AG08395 (cell line): ENCODE data around the gene C4orf36.
A peak's percentile ranks its signal among the peaks of the same experiment; 100 is the strongest.

Experiments used
- DNase-seq: peaks from one replicate; pipeline ENCODE4 v3.0.0; 2012; ENCODE audit warnings: mixed read lengths, low spot score

C4orf36 gene

DNA sequence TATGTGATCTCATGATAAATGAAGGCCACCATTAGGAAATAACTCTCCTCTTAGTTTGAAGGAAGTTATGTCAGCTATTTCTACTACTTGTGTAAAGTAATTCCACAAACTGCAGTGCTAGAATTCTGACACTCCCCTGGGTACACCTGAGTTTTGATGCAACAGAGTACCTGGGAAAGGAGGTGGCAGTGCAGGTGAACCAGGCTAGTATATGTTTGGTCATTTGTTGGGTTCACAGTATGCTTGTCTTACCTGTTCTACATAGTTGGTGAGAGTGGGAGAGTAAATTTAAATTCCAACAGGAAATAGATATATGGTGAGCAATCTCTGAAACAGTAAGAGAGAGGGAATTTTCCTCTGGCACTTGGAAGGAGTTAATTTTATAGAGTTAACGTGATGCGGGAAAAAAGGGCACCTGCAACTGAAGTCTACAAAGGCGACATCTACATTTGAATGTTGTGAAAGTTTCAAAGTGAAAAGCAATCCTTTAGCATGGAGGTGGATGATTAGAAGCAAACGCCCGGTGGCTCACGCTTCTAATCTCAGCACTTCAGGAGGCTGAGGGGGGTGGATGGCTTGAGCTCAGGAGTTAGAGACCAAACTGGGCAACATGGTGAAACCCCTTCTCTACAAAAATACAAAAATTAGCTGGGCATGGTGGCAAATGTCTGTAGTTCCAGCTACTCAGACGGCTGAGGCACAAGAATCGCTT lies 34.7 kb downstream of the C4orf36 start:
- no peak for DNase-seq

DNA sequence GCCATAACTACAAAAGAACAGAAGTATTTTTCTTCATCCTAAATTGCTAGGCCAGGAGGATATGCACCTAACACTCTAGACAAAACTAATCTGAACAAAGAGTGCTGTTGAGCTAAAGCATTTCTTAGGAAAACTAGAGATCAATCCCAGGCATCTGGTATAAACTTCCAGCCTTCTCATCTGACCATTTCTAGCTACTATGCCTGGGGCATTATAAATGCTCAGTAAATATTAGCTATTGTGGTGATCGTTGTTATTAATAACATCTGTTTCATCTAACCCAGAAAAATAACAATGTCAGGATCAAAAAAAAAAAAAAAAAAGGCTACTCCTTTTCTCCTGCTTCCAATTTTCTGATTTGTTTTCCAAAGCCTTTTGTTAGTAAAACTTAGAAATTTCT lies 35.3 kb downstream of the C4orf36 start:
- DNase-seq, result no peak

GRCh38 chr4:86855572-86855971 lies 36.6 kb downstream of the C4orf36 start:
- DNase-seq, result peak; percentile 66

GRCh38 chr4:86853209-86853608 lies 39.0 kb downstream of the C4orf36 start:
- no peak for DNase-seq

DNA sequence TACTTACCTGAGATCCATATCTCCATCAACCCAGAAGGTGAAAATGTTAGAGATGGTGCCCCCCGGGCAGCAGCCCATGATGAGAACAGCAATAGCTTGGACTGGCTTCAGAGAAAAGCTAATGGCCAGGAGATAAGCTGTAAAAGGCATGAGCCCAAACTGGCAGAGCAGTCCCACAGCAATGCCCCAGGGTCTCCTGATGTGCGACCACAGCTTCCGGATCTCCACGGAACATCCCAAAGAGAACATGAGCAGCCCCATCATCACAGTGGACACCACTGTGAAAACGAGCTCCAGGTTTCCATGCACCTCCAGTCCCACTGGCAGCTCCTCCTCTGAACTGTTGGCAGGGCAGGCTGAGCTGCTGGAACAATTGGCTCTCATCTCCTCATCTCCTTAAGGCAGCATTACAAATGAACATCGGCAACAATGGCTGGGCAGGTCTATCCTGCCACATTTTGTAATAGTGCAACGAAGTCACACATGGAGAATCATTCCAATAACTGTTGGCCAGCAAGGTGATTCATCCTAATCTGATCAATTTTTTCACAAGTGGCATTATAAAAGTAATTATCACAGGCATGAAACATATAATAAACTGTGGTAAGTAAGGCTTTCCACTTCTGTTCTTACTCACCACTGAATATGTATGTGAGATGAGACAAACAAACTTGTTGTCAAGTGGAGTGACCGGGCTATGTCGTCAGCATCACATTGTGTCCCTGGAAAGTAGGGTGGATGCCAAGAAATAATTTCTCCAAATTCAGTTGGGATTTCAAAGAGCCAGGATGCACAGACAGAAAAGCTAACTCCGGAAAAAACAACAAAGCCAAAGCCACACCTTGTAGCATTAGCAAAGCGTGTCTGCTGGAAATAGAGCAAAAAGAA lies 43.2 kb downstream of the C4orf36 start, which contains the start of gene SLC10A6:
SLC10A6 (minus strand) TSS at position 653 of the 888 bp plus-strand sequence; CDS start at position 384, 269 bp downstream.
- DNase-seq, result peak; percentile 32

DNA sequence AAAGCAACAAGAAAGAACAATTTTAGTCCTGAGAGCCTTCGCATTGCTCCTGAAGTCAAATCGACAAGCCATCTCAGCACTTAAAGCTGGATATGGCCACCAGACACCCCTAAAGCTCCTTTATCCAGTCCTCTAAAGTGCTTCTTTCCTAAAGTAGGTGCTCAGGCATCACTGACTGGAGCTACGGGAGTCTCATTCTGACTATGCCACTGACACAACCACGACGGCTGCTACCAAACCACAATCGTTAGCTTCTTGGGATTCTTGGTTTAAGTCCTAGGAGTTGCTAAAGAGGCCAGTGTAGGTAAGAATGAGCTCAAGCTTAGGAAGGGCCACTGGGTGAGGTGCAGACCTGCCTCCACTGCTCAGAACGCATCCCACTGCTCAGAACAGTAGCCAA lies 44.1 kb downstream of the C4orf36 start:
- DNase-seq, result peak; percentile 27

- DNase-seq, result no peak
These were observed 44.7 kb downstream of the C4orf36 start for GRCh38 chr4:86847571-86847970.

DNA sequence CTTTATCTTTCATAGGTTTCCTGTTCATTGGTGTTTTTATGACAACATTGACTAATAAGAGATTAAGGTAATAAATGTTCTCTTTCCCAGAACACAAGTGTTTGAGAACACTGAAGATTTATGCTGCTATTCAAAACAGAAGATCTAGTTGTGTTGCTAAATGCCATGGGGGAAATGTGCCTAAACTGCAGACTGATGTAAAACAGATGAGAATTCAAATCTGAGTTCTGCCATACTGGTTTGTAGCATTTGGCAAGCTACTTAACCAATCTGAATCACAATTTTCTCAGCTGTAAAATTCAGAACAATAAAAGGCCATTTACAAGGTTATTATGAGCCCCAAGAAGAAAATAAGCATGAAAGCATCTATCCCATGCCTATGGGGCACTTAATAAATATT lies 45.3 kb downstream of the C4orf36 start:
- DNase-seq, result no peak

DNA sequence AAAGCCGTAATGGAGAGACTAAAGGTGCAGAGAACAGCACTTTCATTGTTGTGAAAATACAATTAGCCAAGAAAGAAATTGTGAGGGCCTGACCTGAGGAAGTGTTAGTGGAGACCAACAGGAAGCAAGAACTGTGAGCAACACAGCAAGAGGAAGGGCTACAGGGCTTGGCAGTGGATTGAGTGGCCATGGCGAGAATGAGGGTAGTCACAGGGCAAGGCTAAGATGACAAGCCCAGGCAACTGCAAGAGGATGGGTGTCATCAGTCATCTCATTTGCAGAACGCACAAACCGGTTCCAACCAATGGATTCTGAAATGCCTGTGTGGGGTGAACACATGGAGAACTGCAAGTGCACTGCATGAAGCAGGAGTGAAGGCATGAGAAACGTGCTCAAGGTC lies 46.6 kb downstream of the C4orf36 start:
- DNase-seq, result no peak

DNA sequence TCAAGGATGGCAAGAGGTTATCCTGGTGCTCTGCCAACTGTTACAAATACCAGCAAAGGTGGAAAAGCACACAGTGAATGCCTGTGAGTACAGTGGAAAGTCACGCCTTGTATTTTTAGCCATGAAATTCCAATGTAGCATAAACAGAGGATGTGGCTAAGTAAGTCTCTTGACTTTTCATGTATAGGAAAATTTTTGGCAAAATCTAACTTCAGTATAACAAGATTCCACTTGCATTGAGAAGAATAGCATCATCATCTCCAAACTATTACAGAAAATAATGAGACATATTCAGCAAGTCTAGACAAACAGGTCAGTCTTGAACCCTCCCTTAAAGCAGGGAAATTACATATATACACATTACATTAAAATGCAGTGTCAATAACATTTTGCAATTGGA lies 50.9 kb downstream of the C4orf36 start:
- no peak for DNase-seq

DNA sequence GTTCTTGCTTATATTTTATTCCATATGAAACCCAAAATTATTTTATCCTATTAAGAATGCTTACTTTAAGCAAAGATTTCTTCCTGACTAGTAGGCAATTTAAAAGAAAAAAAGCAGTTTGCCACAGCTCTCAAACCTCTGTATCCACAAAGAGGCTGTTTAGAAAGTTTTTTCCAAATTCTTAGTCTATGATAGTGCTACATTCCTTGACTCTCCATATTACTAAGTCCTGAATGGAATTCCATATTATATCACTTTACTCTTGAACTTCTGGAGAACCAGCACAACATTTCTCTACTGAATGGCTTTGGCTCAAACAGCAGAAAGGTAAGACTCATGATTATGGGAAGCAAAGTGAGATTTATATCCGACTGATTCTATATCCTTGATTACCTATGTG lies 51.4 kb downstream of the C4orf36 start:
- DNase-seq, result peak; percentile 17

GRCh38 chr4:86837691-86838503 lies 54.3 kb downstream of the C4orf36 start:
- DNase-seq, result no peak

DNA sequence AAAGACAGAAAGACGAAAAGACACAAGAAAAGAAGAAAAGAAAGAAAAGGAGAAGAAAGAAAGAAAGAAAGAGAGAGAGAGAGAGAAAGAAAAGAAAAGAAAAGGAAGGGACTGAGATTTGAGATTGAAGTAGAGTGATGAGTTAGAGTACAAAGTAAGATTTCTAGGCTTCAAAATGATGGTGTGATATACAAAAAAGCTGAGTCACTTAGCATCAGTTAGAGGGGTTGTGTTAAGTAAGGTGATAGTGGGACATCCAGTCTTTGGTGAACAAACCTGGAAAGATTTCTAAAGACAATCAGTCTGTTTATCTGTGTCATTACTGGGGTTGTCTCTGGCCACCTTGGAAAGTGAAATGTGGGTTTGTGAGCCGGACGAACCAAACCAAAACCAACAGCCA lies 56.5 kb downstream of the C4orf36 start:
- no peak for DNase-seq

- peak; percentile 36 for DNase-seq
These were observed 57.3 kb downstream of the C4orf36 start for GRCh38 chr4:86834901-86835300.

DNA sequence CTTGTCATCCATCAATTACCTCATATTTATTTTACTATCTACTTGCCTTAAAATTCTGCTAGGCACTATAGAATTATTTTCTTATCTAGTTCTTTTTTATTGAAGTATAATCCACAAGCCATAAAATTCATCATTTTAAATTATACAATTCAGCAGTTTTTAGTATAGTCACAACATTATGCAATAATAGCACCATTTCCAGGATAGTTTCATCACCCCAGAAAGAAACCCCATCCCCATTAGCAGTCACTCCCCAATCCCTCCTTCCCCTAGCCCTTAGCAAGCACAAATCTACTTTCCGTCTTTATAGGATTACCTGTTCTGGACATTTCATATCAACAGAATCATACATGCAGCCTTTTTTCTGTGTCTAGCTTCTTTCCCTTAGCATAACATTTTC lies 58.6 kb downstream of the C4orf36 start:
- DNase-seq, result no peak

- peak; percentile 86 for DNase-seq
These were observed 60.7 kb downstream of the C4orf36 start for GRCh38 chr4:86831262-86832130.
